Activated naive CD8-positive, alpha-beta T cell treated with anti-CD3 and anti-CD28 coated beads for 36 hours (primary cell): ENCODE results near the gene PDE4D. TPM values are rescaled to one million over a fixed set of nuclear protein-coding genes. Genes with fewer than 3 reads are reported as not detected.

Source experiments
- DNase-seq: peaks from one replicate; pipeline ENCODE4 v3.0.0; 2021
- H3K27ac Mint-ChIP-seq: one replicate; pipeline ENCODE4 v1.8.0; 2022; ENCODE audit warnings: mild to moderate bottlenecking, moderate library complexity, mixed read lengths
- H3K27me3 Mint-ChIP-seq: one replicate; pipeline ENCODE4 v1.8.0; 2022; ENCODE audit warnings: mild to moderate bottlenecking, mixed read lengths
- H3K36me3 Mint-ChIP-seq: one replicate; pipeline ENCODE4 v1.8.0; 2021; ENCODE audit warnings: mild to moderate bottlenecking, mixed read lengths
- H3K4me1 Mint-ChIP-seq: one replicate; pipeline ENCODE4 v1.8.0; 2021; ENCODE audit warnings: mixed read lengths
- H3K4me3 Mint-ChIP-seq: one replicate; pipeline ENCODE4 v1.8.0; 2022; ENCODE audit warnings: mild to moderate bottlenecking, moderate library complexity, mixed read lengths
- H3K9me3 Mint-ChIP-seq: one replicate; pipeline ENCODE4 v1.8.0; 2022; ENCODE audit warnings: mixed read lengths
- total RNA-seq, 2 experiments: library from RNA; stranded (reverse); gene quantifications; one replicate each; pipeline ENCODE4 v1.2.3, GENCODE V29; 2021

The PDE4D gene
- total RNA-seq, 2 experiments from 2014 or later = 40.7 TPM

DNA sequence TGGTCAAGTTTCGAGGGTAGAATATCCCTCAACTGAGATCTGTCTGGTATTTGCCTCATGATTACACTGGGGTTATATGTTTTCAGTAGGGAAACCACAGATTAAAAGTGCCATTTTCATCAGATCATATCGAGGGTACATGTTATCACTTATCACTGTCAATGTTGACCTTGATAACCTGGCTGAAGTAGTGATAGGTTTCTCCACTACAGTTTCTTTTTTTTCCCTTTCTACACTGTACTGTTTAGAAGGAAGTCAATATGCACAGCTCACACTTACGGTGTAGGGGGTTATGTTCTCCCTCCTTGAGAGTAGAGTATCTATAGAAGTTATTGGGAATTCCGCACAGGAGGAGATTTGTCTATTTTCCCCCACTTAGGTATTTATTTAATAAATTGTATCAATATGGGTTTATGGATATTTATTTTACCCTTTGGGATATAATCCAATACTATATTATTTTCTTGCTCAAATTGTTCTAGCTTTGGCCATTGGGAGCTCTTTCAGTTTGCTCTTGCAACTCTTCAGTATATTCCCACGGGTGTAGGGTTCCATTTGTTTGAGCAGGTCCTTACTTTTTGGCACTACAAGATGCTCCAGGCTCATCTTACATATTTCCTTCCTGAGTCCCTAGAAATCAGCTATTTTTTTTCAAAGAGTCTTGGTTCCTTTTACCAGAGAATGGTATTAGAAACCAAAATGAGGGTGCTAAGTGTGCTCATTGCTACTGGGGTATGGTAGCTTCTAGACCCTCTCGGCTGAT is 866.2 kb downstream of the PDE4D start:
- Mint-ChIP-seq H3K36me3 (peaks cover 68% of the 10 kb centered on the region), H3K4me3 (no peak overlapping the region)
- no peak for DNase-seq

DNA sequence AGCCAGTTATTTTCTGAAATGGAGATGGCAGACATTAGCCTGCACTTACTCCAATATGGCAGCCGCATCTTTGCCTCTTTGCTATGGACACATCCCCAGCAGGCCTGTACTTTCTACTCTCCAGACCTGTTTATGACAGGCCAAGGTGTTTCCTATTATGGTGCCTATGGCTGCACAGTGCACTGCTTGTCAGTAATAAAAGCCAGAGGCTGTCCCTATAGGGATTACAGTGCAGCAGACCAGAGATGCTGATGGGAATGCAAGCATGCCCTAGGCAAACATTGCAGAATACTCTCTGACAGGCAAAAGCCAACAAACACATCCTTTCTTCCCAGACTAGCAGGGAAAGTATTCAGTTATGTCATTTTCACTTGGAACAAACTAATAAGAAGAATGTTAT is 867.8 kb downstream of the PDE4D start:
- Mint-ChIP-seq H3K27me3 (no peaks in the 10 kb centered on the region), H3K27ac (no peak overlapping the region), H3K4me3 (no peak overlapping the region), H3K4me1 (peaks cover 29% of the 10 kb centered on the region), H3K36me3 (peaks cover 71% of the 10 kb centered on the region), H3K9me3 (peaks cover 5% of the 10 kb centered on the region)
- DNase-seq = no peak

More for the DNA sequence above, 866.2 kb downstream of the PDE4D start:
- Mint-ChIP-seq H3K9me3 (peaks cover 7% of the 10 kb centered on the region), H3K27ac (no peak overlapping the region), H3K27me3 (no peaks in the 10 kb centered on the region), H3K4me1 (peaks cover 23% of the 10 kb centered on the region)

DNA sequence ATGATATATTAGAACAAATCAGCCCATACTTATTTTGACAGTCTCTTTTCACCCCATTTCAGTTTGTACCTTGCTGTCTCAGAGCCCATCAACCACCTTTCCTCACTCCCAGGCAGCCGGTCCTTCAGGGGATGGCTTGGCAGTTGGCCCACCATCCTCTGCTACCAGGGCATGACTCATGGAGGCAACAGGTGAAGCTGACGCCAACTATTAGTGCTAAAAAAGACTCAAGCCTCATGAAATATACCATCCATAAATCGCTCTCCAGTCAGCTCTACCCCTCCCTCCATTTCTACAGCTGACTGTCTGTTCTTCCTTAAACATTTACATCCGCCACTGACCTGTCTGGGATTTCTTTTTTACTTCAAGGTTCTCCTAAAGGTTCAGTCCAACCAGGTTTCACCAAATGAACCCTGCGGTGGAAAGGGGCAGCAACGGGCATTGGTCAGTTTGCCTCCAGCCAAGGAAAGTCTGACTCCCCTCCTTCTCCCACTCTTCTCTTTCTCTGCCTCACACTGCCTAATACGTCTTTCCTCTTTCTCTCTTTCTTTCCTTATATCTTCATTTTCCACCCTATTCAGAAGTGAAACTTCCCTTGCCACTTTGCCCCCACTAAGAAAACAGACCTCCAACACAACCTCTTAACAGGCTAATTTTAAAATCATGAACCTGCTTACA is 871.5 kb downstream of the PDE4D start:
- Mint-ChIP-seq H3K4me3 (no peak overlapping the region), H3K36me3 (peaks cover 74% of the 10 kb centered on the region), H3K9me3 (peaks cover 2% of the 10 kb centered on the region), H3K27ac (peak overlapping the region; percentile 62), H3K4me1 (peaks cover 40% of the 10 kb centered on the region), H3K27me3 (no peaks in the 10 kb centered on the region)
- no peak for DNase-seq

DNA sequence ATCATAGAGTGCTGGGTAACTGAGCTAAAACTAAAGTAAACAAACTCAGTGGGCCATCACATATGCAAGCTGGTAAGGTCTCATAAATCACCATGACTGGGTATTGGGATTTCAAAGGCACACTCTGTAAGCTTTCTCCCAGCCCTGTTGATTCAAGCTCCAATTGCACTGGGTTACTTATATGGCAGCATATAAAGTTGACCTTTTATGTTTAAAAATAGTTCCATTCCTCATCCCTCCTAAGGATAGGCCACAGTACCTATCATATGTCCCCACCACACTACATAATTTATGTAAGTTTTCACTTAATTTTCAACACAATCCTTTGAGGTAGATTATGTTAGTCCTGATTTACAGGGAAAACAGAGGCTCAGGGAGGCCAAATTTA is 872.2 kb downstream of the PDE4D start:
- H3K36me3 Mint-ChIP-seq = peaks cover 76% of the 10 kb centered on the region
- H3K9me3 Mint-ChIP-seq = peaks cover 9% of the 10 kb centered on the region
- peaks cover 40% of the 10 kb centered on the region for H3K4me1 Mint-ChIP-seq
- no peak for DNase-seq
- no peak overlapping the region for H3K4me3 Mint-ChIP-seq
- peak overlapping the region; percentile 86 for H3K27ac Mint-ChIP-seq
- no peaks in the 10 kb centered on the region for H3K27me3 Mint-ChIP-seq

DNA sequence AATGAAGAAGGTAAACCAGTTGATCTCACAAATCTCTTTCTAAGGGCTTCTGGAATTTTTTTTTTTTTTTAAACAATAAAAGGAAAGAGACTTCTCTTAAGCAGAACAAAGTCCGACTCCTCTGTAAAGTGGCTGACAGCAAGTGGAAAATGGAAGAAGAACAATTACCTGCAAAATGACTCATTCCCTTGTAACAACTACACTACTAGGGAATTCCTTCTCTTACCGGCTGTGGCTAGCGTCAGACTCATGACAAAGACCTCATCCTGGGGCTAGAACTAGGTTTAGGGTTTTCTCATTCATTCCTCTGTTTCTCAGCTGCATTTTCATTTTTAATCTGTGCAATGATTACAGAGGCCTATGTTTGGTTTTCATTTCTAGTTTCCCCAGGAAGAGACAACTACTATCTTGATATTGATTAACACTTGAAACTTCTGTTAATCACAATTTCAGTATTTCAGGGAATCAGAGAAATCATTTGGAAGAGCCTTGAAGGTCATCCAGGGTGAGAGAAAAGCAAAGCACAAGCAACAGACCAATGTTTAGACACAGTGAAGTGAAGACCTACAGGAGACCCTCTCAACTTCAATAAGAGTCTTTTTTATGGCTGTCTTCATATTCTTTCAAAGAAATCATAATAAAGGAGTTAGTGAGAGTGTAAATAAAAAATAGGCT is 872.8 kb downstream of the PDE4D start:
- peak overlapping the region; percentile 22 for H3K4me3 Mint-ChIP-seq
- no peaks in the 10 kb centered on the region for H3K27me3 Mint-ChIP-seq
- H3K4me1 Mint-ChIP-seq = peaks cover 40% of the 10 kb centered on the region
- H3K36me3 Mint-ChIP-seq = peaks cover 76% of the 10 kb centered on the region
- H3K27ac Mint-ChIP-seq = peak overlapping the region; percentile 86
- DNase-seq = peak; percentile 28
- H3K9me3 Mint-ChIP-seq = peaks cover 11% of the 10 kb centered on the region

DNA sequence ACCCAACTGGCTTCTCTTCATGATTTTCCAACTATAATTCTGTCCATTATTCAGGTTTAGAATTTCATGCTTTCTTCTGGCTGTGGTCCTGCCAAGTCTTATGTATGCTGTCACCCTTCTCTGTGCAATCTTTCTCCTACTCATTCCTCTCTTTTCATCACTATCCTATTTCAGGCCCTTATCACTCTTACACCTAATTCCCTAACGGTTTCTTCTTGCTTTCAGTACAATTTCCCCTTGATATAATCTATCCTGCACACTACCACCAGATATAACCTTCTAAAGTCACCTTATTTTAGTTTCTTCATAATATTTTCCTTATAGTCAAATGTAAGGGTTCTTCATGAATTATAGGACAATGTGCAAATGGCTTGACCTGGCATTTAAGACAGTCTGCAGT is 874.4 kb downstream of the PDE4D start:
- Mint-ChIP-seq H3K27me3 (no peaks in the 10 kb centered on the region), H3K36me3 (peaks cover 80% of the 10 kb centered on the region)
- DNase-seq = no peak

DNA sequence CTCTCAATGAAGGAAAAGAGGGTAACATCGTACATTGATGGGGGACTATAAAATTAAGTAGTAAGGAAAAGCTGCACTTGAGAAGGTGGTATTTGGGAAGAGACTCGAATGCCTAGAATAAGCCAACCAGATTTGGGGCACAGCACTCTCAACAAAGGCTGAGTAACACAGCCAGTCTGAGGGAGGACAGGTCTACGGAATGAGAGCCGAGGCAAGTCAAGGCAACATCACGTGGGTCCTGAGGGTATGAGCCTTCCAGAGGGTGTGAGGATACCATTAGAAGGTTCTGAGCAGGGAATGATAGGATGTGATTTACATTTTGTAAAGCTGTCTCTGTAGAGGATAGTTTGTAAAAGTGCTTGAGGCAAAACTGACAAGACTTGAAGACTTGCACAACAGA is 876.6 kb downstream of the PDE4D start:
- DNase-seq = no peak
- Mint-ChIP-seq H3K4me3 (no peak overlapping the region), H3K27me3 (no peaks in the 10 kb centered on the region), H3K36me3 (peaks cover 91% of the 10 kb centered on the region), H3K4me1 (peaks cover 33% of the 10 kb centered on the region), H3K9me3 (peaks cover 29% of the 10 kb centered on the region), H3K27ac (no peak overlapping the region)

More for the DNA sequence above, 874.4 kb downstream of the PDE4D start:
- peaks cover 38% of the 10 kb centered on the region for H3K4me1 Mint-ChIP-seq
- H3K9me3 Mint-ChIP-seq = peaks cover 15% of the 10 kb centered on the region
- H3K27ac Mint-ChIP-seq = peak overlapping the region; percentile 2
- no peak overlapping the region for H3K4me3 Mint-ChIP-seq

DNA sequence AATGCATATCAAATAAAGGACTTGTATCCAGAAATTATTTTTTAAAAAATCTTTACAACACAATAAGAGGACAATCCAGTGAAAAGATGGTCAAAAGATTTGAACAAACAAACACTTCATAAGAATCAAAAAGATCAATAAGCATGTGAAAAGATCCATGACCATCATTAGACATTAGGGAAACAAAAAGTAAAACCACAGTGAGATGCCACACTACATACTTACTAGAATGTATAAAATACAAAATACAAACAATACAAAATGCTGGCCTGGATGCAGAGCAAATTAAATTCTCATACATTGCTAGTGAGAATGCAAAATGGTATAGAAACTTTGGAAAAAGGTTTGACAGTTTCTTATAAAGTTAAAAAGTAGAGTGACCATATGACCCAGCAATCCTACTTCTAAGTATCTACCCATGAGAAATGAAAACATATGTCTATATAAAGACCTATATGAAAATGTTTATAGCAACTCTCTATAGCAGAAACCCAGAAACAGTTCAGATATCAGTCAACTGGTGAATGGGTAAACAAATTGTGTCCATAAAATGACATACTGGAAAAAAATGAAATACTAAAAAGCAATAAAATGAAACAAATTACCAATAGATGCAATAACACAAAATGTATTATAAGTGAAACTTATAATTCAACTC is 884.6 kb downstream of the PDE4D start:
- no peak for DNase-seq
- Mint-ChIP-seq H3K4me3 (no peak overlapping the region), H3K27ac (no peak overlapping the region), H3K27me3 (no peaks in the 10 kb centered on the region), H3K4me1 (peaks cover 43% of the 10 kb centered on the region), H3K9me3 (peaks cover 20% of the 10 kb centered on the region), H3K36me3 (peaks cover 36% of the 10 kb centered on the region)

DNA sequence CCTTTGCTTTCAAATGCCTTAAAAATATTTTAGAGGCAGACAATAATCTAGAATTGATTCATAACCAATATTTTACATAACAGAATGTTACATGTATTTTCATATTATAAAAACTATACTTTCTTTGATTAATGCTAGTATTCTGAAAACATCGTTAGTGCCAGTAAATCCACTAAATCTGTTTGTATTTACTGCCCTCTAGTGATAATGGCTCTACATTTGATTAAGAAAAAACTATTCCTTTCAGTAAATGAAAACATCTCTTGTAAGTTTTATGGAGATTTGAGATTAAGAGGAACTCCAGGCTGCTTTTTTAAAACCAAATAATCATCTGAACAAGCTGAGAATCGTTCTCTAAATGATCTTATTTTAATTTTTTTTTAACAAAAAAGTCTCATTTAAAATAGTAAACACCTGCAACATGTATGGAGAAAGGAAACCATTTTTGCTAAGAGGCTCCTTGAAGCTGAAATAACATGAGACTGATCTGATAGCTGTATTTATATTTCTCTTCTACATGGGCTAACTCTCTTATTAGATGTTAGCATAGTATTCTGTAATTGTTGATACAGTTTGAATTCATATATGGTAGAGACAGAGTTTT is 886.0 kb downstream of the PDE4D start:
- H3K9me3 Mint-ChIP-seq = peaks cover 12% of the 10 kb centered on the region
- peaks cover 24% of the 10 kb centered on the region for H3K36me3 Mint-ChIP-seq
- DNase-seq = no peak
- H3K4me3 Mint-ChIP-seq = no peak overlapping the region
- no peaks in the 10 kb centered on the region for H3K27me3 Mint-ChIP-seq
- no peak overlapping the region for H3K27ac Mint-ChIP-seq
- H3K4me1 Mint-ChIP-seq = peaks cover 50% of the 10 kb centered on the region

DNA sequence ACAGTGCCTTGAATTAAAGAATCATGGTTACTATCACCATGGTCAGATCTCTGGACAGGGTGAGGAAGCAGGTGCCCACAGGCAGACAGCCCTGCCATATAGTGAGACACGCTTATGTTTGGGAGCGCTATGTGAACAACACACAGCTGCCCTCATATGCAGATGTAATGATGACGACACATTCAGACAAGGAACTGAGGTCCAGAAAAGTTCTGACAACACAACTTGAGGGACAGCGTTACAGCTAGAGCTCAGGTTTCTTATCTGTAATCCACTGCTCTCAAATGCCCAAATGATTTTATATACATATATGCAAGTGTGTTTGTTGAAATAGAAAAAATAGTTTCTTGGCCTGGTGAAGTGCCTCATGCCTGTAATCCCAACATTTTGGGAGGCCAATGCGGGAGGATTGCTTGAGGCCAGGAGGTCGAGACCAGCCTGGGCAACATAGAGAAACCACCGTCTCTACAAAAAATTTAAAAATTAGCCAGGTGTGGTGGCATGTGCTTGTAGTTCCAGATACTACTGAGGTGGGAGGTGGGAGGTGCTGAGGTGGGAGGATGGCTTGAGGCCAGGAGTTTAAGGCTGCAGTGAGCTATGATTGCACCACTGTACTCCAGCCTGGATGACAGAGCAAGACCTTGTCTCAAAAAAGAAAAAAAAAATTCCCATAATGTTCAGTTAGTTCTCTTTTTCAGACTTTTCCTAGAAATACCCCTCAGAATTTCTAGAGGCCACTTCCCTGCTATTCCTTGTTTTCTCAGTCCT is 887.4 kb downstream of the PDE4D start:
- Mint-ChIP-seq H3K4me3 (no peak overlapping the region), H3K36me3 (peaks cover 12% of the 10 kb centered on the region), H3K27ac (no peak overlapping the region), H3K9me3 (peaks cover 2% of the 10 kb centered on the region), H3K4me1 (peaks cover 63% of the 10 kb centered on the region), H3K27me3 (no peaks in the 10 kb centered on the region)
- DNase-seq = no peak

DNA sequence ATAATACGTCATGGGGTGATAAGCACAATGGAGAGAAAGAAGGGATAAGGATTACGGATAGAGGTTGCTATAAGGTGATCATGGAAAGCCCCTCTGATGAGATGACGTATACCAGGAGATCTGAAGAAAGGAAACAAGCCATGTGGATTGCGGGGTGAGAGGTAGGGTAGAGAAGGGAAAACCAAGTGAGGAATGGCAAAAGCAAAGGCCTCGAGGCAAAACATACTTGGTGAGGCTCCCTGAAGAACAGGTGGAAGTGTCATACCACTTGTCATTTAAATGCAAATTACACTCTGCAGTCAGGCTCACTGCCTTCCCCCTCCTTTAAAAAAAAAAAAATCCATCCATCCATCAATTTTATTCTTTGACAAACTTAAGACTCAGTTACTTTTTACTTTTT is 889.9 kb downstream of the PDE4D start:
- H3K27ac Mint-ChIP-seq = no peak overlapping the region
- H3K36me3 Mint-ChIP-seq = peaks cover 8% of the 10 kb centered on the region

DNA sequence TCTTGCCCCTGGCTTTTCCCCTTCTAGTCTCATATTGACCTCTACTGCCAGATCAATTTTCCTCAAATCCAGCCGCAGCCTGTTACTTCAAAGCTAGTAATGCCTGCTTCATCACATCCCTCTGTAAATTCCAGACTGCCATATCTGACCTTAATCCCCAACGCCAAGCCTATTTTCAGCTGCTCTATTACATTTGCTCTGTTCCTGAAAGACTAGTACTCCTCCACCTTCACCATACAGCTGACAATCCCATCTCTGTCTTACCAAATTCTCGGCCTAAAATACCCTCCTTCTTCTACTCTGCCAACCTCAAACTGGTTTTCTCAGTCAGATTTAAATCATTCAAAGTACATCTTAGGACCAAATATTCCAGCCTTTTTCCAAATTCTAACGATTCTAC is 890.4 kb downstream of the PDE4D start:
- H3K4me3 Mint-ChIP-seq = no peak overlapping the region
- H3K27me3 Mint-ChIP-seq = no peaks in the 10 kb centered on the region
- H3K27ac Mint-ChIP-seq = no peak overlapping the region
- DNase-seq = no peak
- H3K36me3 Mint-ChIP-seq = peaks cover 8% of the 10 kb centered on the region
- H3K9me3 Mint-ChIP-seq = no peaks in the 10 kb centered on the region
- H3K4me1 Mint-ChIP-seq = peaks cover 59% of the 10 kb centered on the region

More for the DNA sequence above, 889.9 kb downstream of the PDE4D start:
- H3K4me3 Mint-ChIP-seq = no peak overlapping the region
- H3K27me3 Mint-ChIP-seq = no peaks in the 10 kb centered on the region
- no peak for DNase-seq
- no peaks in the 10 kb centered on the region for H3K9me3 Mint-ChIP-seq
- peaks cover 60% of the 10 kb centered on the region for H3K4me1 Mint-ChIP-seq

DNA sequence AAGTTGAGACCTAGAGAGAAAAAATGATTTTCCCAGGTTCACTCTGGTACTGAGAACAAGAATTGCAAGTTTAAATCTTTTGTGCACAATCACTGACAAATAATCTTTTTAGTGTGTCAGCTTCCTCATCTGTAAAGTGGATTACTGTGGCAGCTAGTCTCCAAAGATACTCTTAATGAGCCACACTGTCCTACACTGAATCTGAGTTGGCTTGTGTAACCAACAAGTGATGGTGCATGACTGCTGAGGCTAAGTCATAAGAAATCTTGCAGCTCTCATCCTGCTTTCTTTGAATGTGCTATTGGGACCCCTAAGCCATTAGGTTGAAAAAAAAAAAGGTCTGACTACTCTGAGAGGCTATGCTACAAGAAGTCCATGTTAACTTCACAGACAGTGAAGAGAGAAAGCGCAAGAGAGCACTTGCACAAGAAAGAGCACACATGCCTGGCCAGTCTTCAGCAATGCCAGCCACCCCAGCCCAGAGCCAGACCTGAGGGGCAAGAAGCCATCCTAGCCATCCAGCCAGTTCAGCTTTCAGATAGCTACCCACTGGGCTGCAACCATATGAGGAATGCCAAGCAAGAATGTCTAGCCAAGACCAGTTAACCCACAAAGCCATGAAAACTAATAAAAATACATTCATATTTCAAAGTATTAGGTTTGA is 891.2 kb downstream of the PDE4D start:
- peaks cover 55% of the 10 kb centered on the region for H3K4me1 Mint-ChIP-seq
- no peak overlapping the region for H3K27ac Mint-ChIP-seq
- peaks cover 8% of the 10 kb centered on the region for H3K36me3 Mint-ChIP-seq
- H3K27me3 Mint-ChIP-seq = no peaks in the 10 kb centered on the region
- no peaks in the 10 kb centered on the region for H3K9me3 Mint-ChIP-seq
- DNase-seq = no peak
- no peak overlapping the region for H3K4me3 Mint-ChIP-seq

DNA sequence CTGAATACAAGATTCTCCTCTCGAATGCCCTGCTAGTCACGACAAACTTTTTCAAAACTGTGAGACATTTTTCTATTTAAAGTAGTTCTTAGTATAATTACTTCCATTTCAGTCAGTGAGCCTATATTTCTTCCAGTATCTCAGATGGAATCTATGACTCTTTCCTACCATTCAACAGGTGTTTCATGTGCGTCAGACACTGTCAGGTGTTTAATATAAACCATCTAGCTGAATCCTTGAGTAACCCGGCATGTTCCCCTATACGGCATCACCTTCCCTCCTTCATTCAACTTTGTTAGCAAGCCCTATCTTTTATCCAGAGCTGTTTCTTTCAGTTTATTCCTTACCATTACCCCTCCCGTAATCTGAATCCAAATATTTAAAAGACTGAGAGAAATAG is 891.8 kb downstream of the PDE4D start:
- Mint-ChIP-seq H3K36me3 (peaks cover 8% of the 10 kb centered on the region), H3K4me1 (peaks cover 55% of the 10 kb centered on the region), H3K9me3 (no peaks in the 10 kb centered on the region), H3K27ac (no peak overlapping the region), H3K27me3 (no peaks in the 10 kb centered on the region), H3K4me3 (no peak overlapping the region)
- no peak for DNase-seq
